ENCODE results near the gene NXPH4.

The NXPH4 gene

GRCh38 chr12:57239587-57240065 lies 23.0 kb downstream of the NXPH4 start:
- no peak for DNase-seq
- intact Hi-C loops (cut with DNase I) = loop anchor here (1.0 to 5.0 kb wide), 2 partner anchors 26 to 112 kb away; partner anchors contain the start of gene LRP1

DNA sequence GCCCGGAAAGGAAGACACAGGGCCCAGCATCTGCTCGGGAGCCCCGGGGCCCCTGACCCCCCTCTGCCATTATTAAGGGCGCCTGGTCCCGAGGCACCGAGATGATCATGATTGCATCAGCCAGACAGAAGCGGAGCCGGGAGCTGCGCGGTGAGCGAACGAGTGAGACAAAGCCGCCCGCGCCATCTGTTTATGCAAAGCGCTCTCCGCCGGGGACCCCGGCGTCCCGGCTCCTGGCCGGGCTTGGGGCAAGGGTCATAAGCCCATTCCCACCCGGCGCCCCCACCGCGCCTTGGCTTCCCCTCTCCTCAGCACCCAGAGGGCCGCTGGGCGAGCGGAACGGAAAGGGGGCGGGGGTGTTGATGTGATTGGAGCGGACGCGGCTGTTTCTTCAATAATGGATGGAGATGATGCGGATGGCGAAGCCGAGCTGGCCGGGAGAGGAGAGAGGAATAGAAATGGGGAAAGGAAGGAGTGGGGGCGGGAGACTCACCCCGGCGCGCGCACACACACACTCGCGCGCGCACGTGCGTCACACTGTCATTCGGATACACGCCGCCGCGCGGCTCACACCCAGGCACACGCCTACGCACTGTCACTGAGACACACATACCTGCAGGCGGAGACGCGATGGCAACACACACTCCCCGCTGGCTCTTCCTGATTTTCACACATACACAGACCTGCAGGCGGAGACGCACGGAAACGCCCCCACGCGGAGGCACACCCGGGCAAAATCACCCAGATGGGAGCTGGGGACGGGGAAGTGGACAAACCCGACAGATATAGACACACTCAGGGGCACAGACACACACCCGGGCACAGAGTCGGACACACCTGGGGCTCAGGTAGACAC lies 23.7 kb downstream of the NXPH4 start:
- DNase-seq = peak; percentile 35 to 96 (median 78)
- intact Hi-C loops (cut with DNase I) = no loop called here

DNA sequence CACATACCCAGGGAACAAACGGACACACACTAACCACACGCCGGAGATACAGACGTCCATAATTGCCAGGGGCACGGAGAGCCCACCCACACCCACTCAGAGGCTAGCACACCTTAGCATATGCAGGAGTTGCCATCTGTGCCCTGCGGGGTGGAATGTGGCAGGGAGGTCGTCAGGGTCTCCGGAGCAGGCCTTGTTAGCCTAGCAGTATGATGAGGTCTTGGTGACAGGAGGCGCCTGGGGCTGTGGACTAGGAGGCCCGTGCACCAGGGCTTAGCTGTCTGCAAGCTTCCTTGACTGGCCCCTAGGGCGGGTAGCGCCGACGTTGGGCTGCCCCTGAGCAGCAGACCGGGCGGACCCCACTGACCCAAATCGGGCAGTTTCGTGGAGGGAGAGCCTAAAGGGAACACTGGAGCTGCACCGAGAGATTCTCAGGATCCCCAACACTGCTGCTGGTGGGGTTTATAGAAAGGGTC lies 24.4 kb downstream of the NXPH4 start:
- peak in 3 of 10 donors; percentile 83 to 88 (median 88) for DNase-seq
- intact Hi-C loops (cut with DNase I) = no loop called here

- intact Hi-C loops (cut with DNase I) = no loop called here
- peak in 2 of 10 donors; percentile 81 to 87 for DNase-seq
Observed at GRCh38 chr12:57241402-57242310, 25.1 kb downstream of the NXPH4 start.

DNA sequence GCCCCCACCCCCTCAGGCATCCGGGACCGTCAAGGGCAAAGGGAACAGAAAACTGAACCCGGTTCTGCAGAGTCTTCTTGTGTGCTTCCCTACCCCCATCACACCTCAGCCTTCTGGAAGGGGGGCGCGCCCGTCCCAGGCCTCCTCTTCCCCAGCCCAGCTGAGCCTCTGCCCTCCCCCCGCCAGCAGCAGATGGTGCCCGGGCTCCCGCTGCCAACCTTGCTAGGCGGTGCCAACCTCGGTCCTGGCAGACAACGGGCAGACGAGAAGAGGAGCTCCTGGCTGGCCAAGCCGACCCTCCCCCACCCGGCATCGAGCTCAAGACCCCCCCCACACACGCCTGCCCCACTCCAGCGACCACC lies 25.7 kb downstream of the NXPH4 start:
- intact Hi-C loops (cut with DNase I) = no loop called here
- DNase-seq = peak in 8 of 10 donors; percentile 32 to 95 (median 70)

DNA sequence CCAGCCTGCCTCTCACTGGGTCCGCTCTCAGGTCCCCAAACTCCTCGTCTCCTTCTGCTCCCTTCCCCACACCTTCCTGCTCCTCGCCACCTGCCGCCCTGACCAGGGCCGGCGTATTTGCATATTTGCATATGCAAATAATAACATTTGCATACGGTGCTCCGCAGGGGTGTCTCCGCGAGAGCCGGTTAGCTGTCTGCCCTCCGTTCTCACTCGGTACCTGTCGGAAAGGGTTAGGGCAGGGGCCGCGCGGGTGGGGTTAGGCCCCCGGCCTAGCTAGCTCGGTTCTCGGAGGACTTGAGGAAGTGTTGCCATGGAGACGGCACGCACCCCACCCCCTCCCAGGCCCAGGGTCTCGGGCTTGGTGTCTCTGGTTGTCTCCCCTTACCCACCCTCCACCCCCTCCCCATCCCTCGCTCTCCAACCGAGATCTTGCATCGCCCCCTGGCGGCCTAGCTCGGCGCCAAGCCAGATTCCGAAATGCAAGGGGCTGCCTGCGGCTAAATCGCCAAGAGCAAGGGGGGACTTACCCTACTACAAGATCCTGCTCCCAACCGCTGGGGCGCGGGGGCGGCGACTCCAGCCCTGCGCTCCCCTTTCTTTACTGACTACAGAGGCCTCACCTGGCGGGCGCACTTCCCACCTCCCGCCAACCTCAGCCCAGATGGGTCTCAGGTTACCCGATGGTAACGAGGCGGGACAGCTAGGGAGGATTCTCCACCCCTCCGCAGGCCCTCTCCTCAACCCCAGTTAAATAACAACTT lies 26.3 kb downstream of the NXPH4 start:
- peak in 7 of 10 donors; percentile 52 to 93 (median 62) for DNase-seq
- intact Hi-C loops (cut with DNase I) = loop anchor here (1.0 kb wide), 1 partner anchor 30 kb away; no protein-coding TSS in a partner anchor

- intact Hi-C loops (cut with DNase I) = loop anchor here (1.0 kb wide), 1 partner anchor 30 kb away; no protein-coding TSS in a partner anchor
- peak in 9 of 10 donors; percentile 52 to 95 (median 74) for DNase-seq
Observed at GRCh38 chr12:57243521-57244311, 27.1 kb downstream of the NXPH4 start.

- peak in 2 of 10 donors; percentile 52 to 64 for DNase-seq
- intact Hi-C loops (cut with DNase I) = no loop called here
Observed at GRCh38 chr12:57244312-57244696, 27.7 kb downstream of the NXPH4 start.

DNA sequence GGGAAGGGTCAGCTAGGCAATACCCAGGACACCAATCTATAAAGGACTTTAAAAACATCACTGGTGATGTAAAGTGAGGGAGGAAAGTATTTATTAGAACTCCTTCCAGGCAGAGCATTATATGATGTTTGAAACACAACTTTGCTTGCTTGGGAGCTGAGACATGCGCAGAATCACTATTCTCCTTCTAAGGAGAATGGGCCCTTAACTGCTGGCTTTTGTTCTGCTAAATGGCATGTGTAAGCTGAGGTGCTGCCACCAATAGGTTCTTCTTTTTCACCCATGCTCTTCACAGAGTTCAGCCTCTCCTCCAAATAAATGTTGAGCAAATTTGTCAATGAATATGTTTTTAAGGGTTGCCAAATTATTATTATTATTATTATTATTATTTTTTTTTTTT lies 30.4 kb downstream of the NXPH4 start:
- intact Hi-C loops (cut with DNase I) = no loop called here
- no peak for DNase-seq

DNA sequence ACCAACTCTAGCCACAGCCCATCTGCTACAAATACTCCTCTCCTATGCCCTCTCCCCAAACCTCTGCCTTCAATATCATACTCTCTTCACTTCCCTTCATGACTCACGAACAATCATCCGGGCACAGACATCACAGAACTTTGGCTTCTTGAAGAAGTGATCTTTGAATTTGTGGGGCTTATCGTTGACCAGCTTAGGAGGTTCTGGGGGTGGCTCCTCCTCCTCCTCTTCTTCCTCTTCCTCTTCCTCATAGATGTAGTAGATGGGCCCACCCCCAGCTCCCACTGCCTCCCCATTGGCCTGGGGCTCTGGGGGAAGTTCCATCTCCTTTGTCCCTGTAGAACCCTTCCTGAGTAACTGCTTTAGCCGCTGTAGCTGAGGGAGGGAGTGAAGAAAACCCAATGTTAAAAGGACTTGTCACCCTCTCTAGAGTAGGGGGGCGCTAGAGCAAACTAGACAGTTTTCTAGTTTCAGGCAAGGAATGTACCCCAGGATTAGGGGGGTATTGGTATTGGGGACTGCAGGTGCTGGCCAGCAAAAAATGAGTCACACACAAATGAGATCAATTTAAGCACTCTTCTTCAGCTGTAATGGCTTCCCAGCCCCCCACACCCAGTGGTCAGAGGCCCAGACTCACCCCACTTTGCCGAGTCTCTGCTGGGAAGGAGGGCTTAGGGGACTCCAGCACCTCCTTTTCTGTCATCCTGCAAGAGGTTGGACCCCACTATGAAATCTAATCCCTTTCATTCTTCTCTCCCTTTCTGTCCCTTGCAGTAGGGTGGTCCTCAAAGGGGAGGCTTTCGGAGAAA lies 32.5 kb downstream of the NXPH4 start:
- peak in 1 of 10 donors; percentile 41 for DNase-seq

DNA sequence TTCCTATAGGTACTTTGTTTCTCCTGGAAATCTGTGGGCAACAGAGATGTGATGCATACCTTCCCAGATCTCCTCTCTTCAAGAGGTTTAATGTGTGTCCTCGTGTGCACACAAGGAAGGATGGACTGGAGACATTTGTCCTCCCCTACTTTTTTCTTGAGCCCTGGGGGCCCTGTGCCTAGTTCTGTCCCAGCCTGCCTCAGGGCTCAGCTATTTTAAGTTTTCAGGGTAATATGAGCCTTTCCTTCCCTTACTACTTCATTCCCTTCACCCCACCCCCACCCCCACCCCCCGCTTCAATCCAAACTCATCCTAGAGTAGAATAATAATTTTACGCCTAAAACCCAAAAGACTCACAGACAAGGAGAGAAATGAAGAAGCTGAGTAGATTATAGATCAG lies 33.9 kb downstream of the NXPH4 start:
- intact Hi-C loops (cut with DNase I) = no loop called here
- no peak for DNase-seq

More for the DNA sequence above, 32.5 kb downstream of the NXPH4 start:
- intact Hi-C loops (cut with DNase I) = no loop called here

GRCh38 chr12:57250956-57251355 lies 34.4 kb downstream of the NXPH4 start, which contains the start of gene STAC3:
STAC3 (minus strand) TSS chr12:57251187; CDS start chr12:57249636, 1,551 bp downstream.
- intact Hi-C loops (cut with DNase I) = no loop called here
- DNase-seq = no peak

GRCh38 chr12:57254506-57255280 lies 38.1 kb downstream of the NXPH4 start:
- DNase-seq = peak in 1 of 10 donors; percentile 32
- intact Hi-C loops (cut with DNase I) = no loop called here

DNA sequence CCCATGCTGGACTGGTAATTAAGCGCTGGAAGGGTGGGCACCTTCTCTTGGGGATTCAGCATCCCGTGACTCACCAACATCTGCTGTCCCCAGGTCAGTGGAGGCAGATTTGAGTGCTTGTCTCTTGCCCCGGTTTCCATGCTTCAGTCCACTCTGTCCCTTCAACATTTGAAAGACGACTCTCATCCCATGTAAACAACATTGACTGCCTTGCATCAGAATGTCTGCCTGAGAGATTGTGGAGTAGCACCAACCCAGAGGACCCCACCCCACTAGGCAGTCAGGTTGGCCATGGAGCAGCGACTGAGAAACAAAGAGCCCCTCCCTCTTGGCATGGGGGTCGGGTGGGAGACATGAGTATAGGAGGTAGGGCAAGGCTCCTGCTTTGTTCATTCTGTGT lies 39.3 kb downstream of the NXPH4 start:
- intact Hi-C loops (cut with DNase I) = no loop called here
- no peak for DNase-seq

GRCh38 chr12:57258977-57259970 lies 42.7 kb downstream of the NXPH4 start:
- no peak for DNase-seq
- intact Hi-C loops (cut with DNase I) = no loop called here

GRCh38 chr12:57260366-57260765 lies 43.8 kb downstream of the NXPH4 start:
- intact Hi-C loops (cut with DNase I) = no loop called here
- DNase-seq = no peak

Data from posterior cingulate gyrus (tissue), 11 donors.